RWPE2 (cell line): Measurements from ENCODE around the gene RPTOR.

ENCODE experiments used
- ATAC-seq: fragments of 200-7000 bp; cut with Tn5 transposase; 3 replicates; pipeline ENCODE4 v1.9.1; 2021; ENCODE audit warnings: low read depth
- DNase-seq: peaks from one replicate; pipeline ENCODE4 v3.0.0-alpha.2; 2020; ENCODE audit warnings: low spot score
- H3K27ac ChIP-seq: fragments of 450-650 bp; 2 replicates; pipeline ENCODE4 v1.5.1; 2017; ENCODE audit warnings: mild to moderate bottlenecking; ENCODE audit not compliant: poor library complexity, severe bottlenecking
- H3K27me3 ChIP-seq: fragments of 250-450 bp; sonication (Bioruptor Pico); 2 replicates; pipeline ENCODE4 v1.5.1; 2021; ENCODE audit warnings: mild to moderate bottlenecking, moderate library complexity; ENCODE audit not compliant: insufficient read depth, poor library complexity, severe bottlenecking
- H3K36me3 ChIP-seq: fragments of 250-450 bp; sonication (Bioruptor Pico); 2 replicates; pipeline ENCODE4 v1.5.1; 2020; ENCODE audit warnings: low read depth, mild to moderate bottlenecking, moderate library complexity
- H3K4me1 ChIP-seq: fragments of 250-450 bp; sonication (Bioruptor Pico); 2 replicates; pipeline ENCODE4 v1.5.1; 2021; ENCODE audit warnings: mild to moderate bottlenecking, moderate library complexity; ENCODE audit not compliant: insufficient read depth, poor library complexity, severe bottlenecking
- H3K4me3 ChIP-seq: fragments of 250-450 bp; sonication (Bioruptor Pico); 2 replicates; pipeline ENCODE4 v1.5.1; 2021; ENCODE audit warnings: mild to moderate bottlenecking, moderate library complexity; ENCODE audit not compliant: severe bottlenecking
- H3K9me3 ChIP-seq: fragments of 250-450 bp; sonication (Bioruptor Pico); 2 replicates; pipeline ENCODE4 v1.5.1; 2021; ENCODE audit warnings: mild to moderate bottlenecking, moderate library complexity; ENCODE audit not compliant: severe bottlenecking
- TF ChIP-seq, protein P1 (sequence below): fragments of 450-650 bp; IDR thresholded peaks from one replicate; pipeline ENCODE4 v1.5.1; 2017; ENCODE audit warnings: mild to moderate bottlenecking, moderate library complexity; ENCODE audit not compliant: poor library complexity, severe bottlenecking

The RPTOR gene

DNA sequence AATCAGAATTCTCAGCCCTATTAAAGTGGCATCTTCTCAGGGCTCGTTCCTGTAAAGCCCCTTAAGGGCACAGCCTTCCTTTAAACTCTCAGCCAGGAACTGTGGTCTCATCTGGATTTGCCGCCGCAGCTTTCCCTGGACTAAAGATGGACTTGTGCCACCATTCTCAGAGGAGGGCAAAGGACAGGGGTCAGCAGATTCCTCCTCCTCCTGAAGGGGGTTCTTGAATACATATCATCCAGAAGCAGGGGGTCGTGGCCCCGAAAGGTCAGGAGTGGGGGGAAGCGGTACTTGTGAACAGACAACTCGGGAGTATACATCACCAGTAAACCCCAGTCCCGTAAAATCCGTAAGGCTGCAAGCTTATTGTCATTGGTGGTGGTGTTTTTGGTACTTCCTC, 174.8 kb downstream of the RPTOR start:
- ATAC-seq: no peak
- H3K36me3 ChIP-seq: peaks cover 6% of the 10 kb centered on the region; the same call in 1 of the 2 replicates
- no peaks in the 10 kb centered on the region for H3K27me3 ChIP-seq
- DNase-seq: no peak
- TF ChIP-seq, protein P1, sequence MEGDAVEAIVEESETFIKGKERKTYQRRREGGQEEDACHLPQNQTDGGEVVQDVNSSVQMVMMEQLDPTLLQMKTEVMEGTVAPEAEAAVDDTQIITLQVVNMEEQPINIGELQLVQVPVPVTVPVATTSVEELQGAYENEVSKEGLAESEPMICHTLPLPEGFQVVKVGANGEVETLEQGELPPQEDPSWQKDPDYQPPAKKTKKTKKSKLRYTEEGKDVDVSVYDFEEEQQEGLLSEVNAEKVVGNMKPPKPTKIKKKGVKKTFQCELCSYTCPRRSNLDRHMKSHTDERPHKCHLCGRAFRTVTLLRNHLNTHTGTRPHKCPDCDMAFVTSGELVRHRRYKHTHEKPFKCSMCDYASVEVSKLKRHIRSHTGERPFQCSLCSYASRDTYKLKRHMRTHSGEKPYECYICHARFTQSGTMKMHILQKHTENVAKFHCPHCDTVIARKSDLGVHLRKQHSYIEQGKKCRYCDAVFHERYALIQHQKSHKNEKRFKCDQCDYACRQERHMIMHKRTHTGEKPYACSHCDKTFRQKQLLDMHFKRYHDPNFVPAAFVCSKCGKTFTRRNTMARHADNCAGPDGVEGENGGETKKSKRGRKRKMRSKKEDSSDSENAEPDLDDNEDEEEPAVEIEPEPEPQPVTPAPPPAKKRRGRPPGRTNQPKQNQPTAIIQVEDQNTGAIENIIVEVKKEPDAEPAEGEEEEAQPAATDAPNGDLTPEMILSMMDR: no peak
- H3K4me1 ChIP-seq: peaks cover 43% of the 10 kb centered on the region
- H3K4me3 ChIP-seq: no peak overlapping the region
- H3K27ac ChIP-seq: peak overlapping the region; percentile 92
- H3K9me3 ChIP-seq: peaks cover 2% of the 10 kb centered on the region

DNA sequence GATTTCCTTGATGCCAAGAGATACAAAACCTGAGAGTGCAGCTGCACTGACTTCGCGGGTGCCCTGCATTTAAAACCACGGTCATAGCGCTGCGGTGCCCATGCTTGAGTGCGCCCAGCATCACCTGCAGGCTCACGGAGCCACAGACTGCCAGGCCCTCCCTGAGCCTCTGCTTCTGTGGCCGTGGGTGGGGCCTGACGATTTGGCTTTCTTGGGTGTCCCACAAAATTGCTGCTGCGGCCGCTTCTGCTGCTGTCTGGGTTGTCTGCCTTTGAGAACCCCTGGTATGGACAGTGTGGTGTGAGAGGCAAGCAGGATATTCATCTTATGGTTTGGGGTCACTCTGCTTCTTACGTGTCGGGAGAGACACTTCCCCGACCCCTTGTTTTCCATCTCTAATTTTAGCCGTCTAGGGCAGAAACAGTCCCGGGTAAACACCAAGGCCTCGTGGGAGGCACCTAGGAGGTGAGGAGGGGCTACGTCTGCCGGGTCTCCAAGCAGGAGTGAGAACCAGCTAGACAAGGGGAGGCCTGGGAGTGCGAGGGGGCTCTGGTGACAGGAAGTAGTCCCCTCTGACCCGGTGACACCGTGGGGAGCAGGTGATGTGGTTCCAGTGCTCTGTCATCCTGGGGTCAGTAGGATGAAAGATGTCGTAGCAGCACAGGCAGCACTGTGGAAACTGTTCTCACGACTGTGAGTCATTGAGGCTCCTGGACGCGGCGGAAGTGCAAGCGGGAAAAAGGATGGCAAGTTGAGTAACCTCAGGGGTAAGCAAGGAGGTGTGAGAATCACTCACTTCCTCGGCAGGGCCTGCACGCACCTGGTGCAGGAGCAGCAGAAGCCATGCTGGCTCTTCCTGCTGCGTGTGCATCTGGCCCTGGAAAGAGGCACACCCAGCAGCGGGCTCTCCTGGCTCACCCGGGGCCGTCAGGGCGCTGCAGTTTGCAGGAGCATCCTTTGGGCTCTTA, 176.3 kb downstream of the RPTOR start:
- Histone ChIP-seq H3K4me1 (peaks cover 57% of the 10 kb centered on the region), H3K36me3 (peaks cover 6% of the 10 kb centered on the region; the same call in 1 of the 2 replicates), H3K9me3 (no peaks in the 10 kb centered on the region), H3K27ac (peak overlapping the region; percentile 92), H3K4me3 (no peak overlapping the region), H3K27me3 (no peaks in the 10 kb centered on the region)
- TF ChIP-seq, protein P1: no peak
- peak; percentile 98 for DNase-seq
- ATAC-seq: peak; percentile 92

DNA sequence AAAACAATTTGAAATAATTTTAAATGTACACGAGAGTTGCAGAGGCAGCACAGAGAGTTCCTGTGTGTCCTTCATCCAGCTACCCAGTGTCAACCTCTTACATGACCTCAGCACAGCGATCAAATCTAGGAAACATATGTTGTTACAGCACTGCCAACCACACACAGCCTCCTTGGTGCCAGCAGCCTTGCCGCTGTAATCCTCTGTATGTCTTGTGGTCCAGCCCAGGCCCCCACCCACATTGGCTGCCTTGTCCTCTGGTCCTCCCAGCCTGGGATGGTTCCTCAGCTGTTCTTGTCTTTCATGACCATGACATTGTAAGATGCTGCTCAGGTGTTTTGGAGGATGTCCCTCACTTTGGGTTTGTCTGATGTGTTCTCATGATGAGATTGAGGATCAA, 178.0 kb downstream of the RPTOR start:
- H3K27ac ChIP-seq: peak overlapping the region; percentile 92

DNA sequence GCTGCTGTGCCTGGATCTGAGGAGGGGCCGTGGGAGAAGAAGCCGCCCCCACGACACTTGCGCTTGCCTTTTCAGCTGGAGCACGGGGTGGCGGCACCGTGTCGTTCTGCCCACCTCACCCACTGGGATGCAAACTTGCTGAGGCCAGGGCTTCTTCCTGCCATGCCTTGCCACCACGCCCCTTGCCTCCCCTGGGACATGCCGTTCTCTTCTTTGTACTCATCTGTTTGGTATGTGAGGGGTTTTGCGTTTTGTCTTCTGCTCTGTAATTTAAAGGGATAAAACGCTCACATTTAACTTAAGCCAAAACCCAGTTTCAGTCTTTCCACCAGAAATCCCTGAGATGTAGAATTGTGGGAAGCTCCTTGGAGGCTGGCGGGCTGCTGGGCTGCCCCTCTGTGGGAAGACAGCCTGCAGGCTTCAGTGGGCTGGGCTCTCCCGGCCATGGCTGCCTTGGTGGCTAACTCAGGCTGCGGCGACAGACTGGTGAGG, 180.2 kb downstream of the RPTOR start:
- ATAC-seq (peak; percentile 74), DNase-seq (peak; percentile 89)
- Histone ChIP-seq H3K27ac (peak overlapping the region; percentile 92), H3K36me3 (peaks cover 6% of the 10 kb centered on the region; the same call in 1 of the 2 replicates), H3K4me1 (peaks cover 53% of the 10 kb centered on the region), H3K4me3 (no peak overlapping the region), H3K27me3 (no peaks in the 10 kb centered on the region), H3K9me3 (no peaks in the 10 kb centered on the region)
- TF ChIP-seq, protein P1: peak; percentile 28

More for the DNA sequence above, 178.0 kb downstream of the RPTOR start:
- H3K27me3 ChIP-seq: no peaks in the 10 kb centered on the region
- H3K4me1 ChIP-seq: peaks cover 57% of the 10 kb centered on the region
- TF ChIP-seq, protein P1: no peak
- H3K4me3 ChIP-seq: no peak overlapping the region
- H3K9me3 ChIP-seq: no peaks in the 10 kb centered on the region
- H3K36me3 ChIP-seq: peaks cover 6% of the 10 kb centered on the region; the same call in 1 of the 2 replicates
- ATAC-seq: no peak
- no peak for DNase-seq
